HepG2 (cell line): Measurements from ENCODE around the gene TK1.

Source experiments
- CTCF ChIP-seq: sonication (generic); formaldehyde crosslinking; IDR thresholded peaks from 2 replicates; pipeline ENCODE4 v1.5.0; 2020; ENCODE audit warnings: mild to moderate bottlenecking, missing genetic modification reagents, moderate library complexity
- HDAC1 ChIP-seq: sonication (generic); formaldehyde crosslinking; IDR thresholded peaks from 2 replicates; pipeline ENCODE4 v1.5.1; 2020; ENCODE audit warnings: mild to moderate bottlenecking, missing genetic modification reagents
- MYC ChIP-seq: sonication (generic); formaldehyde crosslinking; IDR thresholded peaks from 2 replicates; pipeline ENCODE4 v1.9.0; 2021; ENCODE audit warnings: missing genetic modification reagents, borderline replicate concordance
- REPIN1 ChIP-seq: sonication (generic); formaldehyde crosslinking; IDR thresholded peaks from 2 replicates; pipeline ENCODE4 v1.8.0; 2022; ENCODE audit warnings: missing genetic modification reagents, low read depth, mild to moderate bottlenecking, borderline replicate concordance
- SP4 ChIP-seq: sonication (generic); formaldehyde crosslinking; IDR thresholded peaks from 2 replicates; pipeline ENCODE4 v1.8.1; 2023; ENCODE audit warnings: mild to moderate bottlenecking, missing genetic modification reagents
- TRIM24 ChIP-seq: sonication (generic); formaldehyde crosslinking; IDR thresholded peaks from 2 replicates; pipeline ENCODE4 v1.8.0; 2022; ENCODE audit warnings: mild to moderate bottlenecking, missing genetic modification reagents
- ZBTB7A ChIP-seq: sonication (generic); formaldehyde crosslinking; IDR thresholded peaks from 2 replicates; pipeline ENCODE4 v1.8.0; 2022; ENCODE audit warnings: mild to moderate bottlenecking, missing genetic modification reagents
- ZNF142 ChIP-seq: sonication (generic); formaldehyde crosslinking; IDR thresholded peaks from 2 replicates; pipeline ENCODE4 v1.4.0; 2020; ENCODE audit warnings: missing genetic modification reagents
- ZNF331 ChIP-seq: sonication (generic); formaldehyde crosslinking; IDR thresholded peaks from 2 replicates; pipeline ENCODE4 v1.4.0; 2020; ENCODE audit warnings: missing genetic modification reagents
- TF ChIP-seq, protein P1 (sequence below): sonication (generic); formaldehyde crosslinking; IDR thresholded peaks from 2 replicates; pipeline ENCODE4 v1.5.0; 2020; ENCODE audit warnings: mild to moderate bottlenecking, missing genetic modification reagents

- TF ChIP-seq, protein P1, sequence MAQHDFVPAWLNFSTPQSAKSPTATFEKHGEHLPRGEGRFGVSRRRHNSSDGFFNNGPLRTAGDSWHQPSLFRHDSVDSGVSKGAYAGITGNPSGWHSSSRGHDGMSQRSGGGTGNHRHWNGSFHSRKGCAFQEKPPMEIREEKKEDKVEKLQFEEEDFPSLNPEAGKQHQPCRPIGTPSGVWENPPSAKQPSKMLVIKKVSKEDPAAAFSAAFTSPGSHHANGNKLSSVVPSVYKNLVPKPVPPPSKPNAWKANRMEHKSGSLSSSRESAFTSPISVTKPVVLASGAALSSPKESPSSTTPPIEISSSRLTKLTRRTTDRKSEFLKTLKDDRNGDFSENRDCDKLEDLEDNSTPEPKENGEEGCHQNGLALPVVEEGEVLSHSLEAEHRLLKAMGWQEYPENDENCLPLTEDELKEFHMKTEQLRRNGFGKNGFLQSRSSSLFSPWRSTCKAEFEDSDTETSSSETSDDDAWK (CRISPR knock-in tag) = no peak
- TF ChIP-seq CTCF (no peak), ZNF331 (CRISPR knock-in tag) (no peak), ZBTB7A (CRISPR knock-in tag) (no peak), REPIN1 (CRISPR knock-in tag) (no peak), HDAC1 (no peak), MYC (CRISPR knock-in tag) (no peak), SP4 (CRISPR knock-in tag) (no peak), ZNF142 (CRISPR knock-in tag) (no peak), TRIM24 (no peak)
Measured at GRCh38 chr17:78230996-78231935, 44.4 kb upstream of the TK1 start, which contains the start of gene TMEM235.
